Measurements from ENCODE around the gene NUTF2.
"Not testable (repeated sequence)": the region's sequence is repeated elsewhere in the genome, so short reads cannot be mapped to it uniquely, and the experiment has no call there.

The NUTF2 gene

GRCh38 chr16:67846320-67847063, at the start of gene NUTF2:
Gene NUTF2, plus strand, starts transcription at chr16:67846933. Its CDS starts 18,198 bp downstream, at chr16:67865131.
- DNase-seq (ENCODE audit: low read depth): peak; percentile 89

- no peak for DNase-seq (ENCODE audit: low read depth)
These were observed 46.3 kb upstream of the NUTF2 start for GRCh38 chr16:67800338-67800926.

DNA sequence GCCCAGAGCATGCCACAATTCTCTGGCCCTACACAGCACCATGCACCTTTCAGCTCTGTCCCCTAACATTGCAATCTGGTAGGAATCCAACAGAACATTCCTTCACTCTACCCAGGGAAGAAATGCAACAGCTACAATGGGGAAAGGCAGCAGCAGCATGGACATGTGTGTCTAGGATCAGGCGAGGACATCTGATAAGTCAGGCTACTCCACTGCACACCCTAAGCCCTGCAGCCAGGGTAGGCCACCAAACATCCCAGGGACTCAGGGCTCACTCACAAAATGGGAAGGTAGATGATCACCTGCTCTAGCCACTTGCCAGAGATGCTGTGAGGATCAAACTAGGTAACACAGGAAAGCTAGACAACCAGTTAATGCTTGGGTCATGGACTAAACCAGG, 45.5 kb upstream of the NUTF2 start:
- DNase-seq (ENCODE audit: low read depth): no peak

DNA sequence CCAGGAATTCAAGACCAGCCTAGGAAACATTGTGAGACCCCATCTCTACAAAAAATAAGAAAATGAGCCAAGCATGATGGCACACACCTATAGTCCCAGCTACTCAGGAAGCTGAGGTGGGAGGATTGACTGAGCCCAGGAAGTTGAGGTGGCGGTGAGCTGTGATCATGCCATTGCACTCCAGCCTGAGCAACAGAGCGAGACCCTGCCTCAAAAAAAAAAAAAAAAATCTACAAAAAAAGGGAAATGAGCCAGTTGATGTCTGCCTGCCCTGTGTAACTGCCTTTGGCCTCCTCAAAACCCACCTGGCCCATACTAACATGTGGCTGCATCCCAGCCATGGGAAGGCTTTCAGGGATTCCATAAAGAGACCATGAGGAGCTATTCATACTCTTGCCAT, 44.9 kb upstream of the NUTF2 start:
- no peak for DNase-seq (ENCODE audit: low read depth)

DNA sequence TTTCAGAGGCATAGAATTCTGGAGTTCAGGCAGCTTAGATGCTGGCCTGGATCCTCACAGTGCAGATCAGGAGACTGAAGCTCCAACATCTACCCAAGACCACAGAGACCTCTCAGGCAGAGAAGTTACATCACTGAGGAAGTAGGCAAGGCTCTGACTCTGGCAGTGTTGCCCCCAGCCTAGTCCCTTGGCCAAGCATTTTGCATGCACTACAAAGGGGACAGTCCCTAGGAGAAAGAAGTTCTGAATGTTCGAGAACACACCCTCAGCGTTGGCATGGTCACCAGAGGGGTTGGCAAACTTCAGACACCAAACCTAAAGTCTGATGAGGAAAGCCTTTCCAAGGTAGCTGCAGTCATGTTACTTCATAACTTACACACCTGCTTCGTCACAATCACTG, 42.8 kb upstream of the NUTF2 start:
- no peak for DNase-seq (ENCODE audit: low read depth)

GRCh38 chr16:67804853-67805542, 41.7 kb upstream of the NUTF2 start:
- DNase-seq (ENCODE audit: low read depth): no peak

DNA sequence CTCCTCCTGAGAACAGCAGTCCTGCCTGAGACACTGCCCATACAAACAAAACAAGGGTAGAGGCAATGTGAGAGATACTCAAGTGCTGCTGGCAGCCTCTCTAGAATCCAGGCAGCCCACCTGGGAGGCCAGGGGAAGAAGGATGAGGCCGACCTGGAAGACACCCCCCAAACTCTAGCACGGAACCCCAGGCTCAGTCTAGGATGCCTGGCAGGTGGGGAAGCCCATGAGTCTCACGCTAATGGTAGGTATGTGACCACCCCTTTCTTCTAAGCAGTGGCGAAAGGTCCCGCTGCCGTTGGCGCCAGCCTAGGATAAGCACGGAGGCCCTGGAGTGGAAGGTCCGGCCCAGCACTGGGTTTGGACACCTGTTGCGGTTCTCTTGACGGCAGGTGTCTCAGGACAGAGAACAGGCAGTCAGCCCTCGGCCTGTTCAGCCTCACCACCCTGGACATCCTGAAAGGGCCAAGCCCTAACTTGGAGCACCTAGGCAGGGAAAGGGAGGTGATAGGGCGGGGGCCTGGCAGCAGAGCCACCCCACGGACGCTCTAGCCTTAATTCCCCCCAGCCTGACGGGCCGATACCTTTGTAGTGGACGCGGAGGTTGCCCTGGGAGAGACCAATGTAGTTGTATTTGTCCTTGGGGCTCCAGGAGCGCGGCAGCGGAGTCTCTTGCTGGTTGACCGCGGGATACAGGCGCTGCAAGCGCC, 40.9 kb upstream of the NUTF2 start:
- no peak for DNase-seq (ENCODE audit: low read depth)

DNA sequence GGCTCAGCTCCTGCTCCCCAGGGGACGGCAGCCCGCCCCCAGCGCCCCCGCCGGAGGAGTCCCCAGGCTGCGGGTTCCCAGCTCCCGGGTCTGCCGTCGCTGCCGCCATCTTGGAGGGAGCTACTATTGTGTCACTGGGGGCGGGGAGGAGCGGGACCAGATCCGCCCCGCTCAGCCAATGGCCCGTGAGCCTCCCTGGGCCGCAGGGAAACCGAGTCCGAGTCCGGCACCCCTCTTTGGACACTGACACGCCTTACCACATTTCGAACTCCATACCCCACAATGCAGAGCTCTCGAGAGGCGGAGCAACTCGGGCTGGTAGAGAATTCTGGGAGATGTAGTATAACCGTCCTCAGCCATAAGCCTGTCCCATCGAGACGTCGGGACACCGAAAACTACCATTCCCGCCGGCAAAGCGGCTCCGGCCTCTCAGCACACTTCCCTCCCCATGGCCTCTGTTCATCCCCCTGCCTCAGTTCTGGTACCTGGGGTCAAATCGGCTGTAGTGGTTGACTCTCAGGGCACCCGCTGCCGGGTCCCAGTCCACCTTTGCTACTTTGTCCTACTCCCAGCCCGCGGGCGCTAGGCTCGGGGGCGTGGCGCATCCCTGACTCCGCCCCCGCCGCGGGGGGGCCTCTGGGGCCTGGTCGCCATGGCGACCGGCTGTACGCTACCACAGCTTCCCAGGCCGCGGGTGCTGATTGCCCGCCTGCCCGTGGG, 40.1 kb upstream of the NUTF2 start, which contains the start of the genes RANBP10 and TSNAXIP1:
Gene RANBP10 (minus strand): TSS at position 133 of the 720 bp plus-strand sequence. CDS start 24 bp downstream, at position 109.
Gene TSNAXIP1 (plus strand): TSS at position 462 of the 720 bp plus-strand sequence. CDS start 261 bp downstream, outside the sequence.
- peak; percentile 89 for DNase-seq (ENCODE audit: low read depth)

GRCh38 chr16:67807148-67807682, 39.5 kb upstream of the NUTF2 start:
- no peak for DNase-seq (ENCODE audit: low read depth)

DNA sequence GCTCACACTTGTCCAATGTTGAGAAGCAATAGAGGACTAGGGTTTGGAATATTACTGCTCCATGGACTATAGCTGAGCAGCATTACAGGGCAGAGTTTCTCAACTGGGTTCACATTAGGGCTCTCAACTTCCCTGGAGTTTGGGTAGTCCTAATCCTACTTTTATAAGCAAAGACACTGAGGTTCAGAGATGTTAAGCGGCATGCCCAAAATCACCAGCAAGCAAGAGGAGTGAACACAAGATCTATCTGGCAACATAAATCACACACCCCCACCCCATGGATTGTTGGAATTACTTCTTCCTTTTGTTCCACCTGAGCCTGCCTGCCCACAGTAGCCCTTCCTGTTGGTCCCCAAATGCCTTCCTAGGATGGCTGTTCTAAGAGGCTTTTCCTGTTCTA, 34.8 kb upstream of the NUTF2 start:
- no peak for DNase-seq (ENCODE audit: low read depth)

DNA sequence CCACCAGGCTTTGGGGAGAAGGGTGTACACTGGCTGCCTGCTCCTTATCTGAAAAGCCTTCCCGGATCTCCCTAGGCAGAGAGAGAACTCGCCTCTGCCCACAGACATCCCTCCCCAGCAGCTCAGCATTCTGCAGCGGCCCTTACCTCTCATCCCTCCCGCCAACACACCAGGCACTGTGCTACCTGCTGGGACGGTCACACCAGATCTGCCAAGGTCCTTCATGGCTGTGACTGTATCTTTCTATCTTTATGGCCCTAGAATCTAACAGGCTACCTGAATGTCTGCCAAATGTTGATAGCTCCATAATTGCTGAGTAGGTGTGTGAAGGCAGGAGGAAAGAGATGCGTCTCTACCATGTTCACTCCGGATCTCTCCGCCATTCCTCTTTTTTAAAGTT, 32.2 kb upstream of the NUTF2 start:
- no peak for DNase-seq (ENCODE audit: low read depth)

DNA sequence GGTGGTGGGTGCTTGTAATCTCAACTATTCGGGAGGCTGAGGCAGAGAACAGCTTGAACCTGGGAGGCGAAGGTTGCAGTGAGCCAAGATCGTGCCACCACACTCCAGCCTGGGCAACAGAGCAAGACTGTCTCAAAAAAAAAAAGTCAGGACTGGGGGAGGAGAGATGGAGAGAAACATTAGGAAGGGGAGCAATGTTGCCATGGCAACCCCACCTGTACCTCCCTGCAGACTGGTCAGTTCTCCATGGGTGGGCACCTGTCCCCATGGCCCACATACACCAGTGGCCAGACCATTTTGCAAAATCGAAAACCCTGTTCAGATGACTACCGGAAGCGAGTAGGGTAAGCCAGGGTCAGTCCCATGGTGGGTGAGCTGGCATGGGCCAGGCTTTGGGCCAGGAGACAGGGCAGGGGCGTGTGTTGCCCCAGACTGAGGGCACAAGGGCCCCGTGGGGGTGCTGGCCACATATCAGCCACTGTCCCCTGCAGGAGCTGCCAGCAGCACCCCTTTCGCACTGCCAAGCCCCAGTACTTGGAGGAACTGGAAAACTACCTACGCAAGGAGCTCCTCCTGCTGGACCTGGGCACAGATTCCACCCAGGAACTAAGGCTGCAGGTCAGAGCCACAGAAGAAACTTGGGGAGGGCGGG, 26.0 kb upstream of the NUTF2 start:
- DNase-seq (ENCODE audit: low read depth): no peak

DNA sequence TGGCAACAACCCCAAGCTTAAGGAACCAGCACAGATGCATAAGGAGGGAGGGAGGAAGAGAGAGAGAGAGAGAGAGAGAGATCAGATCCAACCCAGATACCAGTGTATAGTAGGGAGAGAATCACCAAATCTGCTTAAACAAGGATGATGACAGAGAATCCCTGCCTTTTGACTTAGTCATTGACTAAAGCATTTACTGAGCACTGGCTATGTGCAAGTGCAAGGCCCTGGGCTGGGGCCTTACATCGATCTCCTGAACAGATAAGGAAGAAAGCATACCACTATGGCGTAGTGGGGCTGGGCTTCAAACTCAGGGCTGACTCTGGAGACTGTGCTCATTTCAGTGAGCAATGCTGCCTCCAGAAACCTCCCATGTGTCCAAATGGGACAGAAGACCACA, 24.2 kb upstream of the NUTF2 start:
- no peak for DNase-seq (ENCODE audit: low read depth)

DNA sequence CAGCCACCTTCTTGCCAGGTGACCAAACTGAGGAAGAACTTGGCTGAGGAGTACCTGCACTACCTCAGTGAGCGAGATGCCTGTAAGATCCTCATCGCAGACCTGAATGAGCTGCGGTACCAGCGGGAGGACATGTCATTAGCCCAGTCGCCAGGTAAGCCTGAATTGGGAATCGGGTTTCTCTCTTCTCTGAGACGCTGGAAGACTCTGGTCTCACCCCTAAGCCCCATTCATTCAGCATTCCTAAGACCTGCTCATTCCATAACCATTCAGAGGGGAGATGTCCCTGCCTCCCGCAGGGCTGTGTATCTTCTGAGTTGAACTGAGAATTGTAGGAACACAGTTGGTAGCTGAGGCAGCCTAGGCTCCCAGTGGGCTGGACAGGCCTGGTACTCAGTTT, 21.6 kb upstream of the NUTF2 start:
- DNase-seq (ENCODE audit: low read depth): no peak

GRCh38 chr16:67825906-67826305, 20.8 kb upstream of the NUTF2 start:
- DNase-seq (ENCODE audit: low read depth): no peak

GRCh38 chr16:67828651-67829050, 18.1 kb upstream of the NUTF2 start:
- no peak for DNase-seq (ENCODE audit: low read depth)

- no peak for DNase-seq (ENCODE audit: low read depth)
These were observed 13.7 kb upstream of the NUTF2 start for GRCh38 chr16:67833030-67833414.

DNA sequence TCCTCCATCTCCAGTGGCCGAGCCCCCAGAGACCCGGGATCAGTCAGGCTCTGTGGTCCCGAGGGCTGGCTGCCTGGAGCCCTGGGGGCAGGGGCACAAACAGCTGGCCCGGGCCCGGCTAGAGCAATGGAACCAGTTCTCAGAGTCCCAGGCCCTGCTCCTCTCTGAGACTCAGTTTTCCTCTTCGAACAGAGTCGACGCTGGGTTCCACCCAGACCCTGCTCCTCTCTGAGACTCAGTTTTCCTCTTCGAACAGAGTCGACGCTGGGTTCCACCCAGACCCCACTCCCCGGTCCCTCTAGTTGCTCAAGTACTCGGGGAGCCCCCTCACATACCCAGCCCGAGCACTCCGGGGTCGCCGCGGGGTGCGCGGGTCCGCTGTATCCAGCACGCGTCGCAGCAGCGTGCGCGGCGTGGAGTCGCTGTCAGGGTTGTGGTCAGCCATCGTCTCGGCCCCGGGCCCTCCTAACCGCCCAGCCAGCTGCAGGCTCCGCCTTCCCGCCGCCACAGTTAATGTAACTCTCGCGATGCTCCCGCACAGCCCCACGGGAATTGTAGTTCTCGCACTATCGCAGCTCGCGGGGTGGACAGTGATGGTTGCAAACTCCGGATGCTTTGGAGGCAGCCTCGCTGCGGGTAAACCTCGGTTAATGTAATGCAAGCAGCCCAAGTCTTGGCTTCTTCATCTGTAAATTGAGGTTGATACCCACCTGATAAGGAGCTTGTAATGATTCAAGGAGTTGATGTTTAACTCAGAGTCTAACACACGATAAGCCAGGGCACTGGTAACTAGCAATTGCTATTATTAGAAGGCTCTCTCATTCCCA, 13.1 kb upstream of the NUTF2 start:
- peak; percentile 86 for DNase-seq (ENCODE audit: low read depth)

DNA sequence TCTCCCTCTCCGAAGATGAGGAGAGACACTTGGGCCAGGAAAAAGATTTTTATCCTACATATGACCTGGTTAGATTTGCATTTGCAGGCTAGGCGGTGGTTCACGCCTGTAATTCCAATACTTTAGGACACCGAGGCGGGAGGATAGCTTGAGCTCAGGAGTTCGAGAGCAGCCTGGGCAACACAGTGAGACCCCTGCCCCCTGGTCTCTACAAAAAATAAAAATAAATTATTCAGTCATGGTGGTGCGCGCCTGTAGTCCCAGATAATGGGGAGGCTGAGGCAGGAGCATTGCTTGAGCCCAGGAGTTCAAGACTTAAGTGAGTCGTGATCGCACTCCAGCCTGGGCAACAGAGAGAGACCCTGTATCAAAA, 12.5 kb upstream of the NUTF2 start:
- no peak for DNase-seq (ENCODE audit: low read depth)

GRCh38 chr16:67837190-67837589, 9.5 kb upstream of the NUTF2 start:
- not testable (repeated sequence) for DNase-seq (ENCODE audit: low read depth)

Measured in stimulated activated CD8-positive, alpha-beta memory T cell treated with anti-CD3 and anti-CD28 coated beads, Interleukin-7, amount 100 ng/mL, for 24 hours (primary cell).